Stomach smooth muscle (tissue), 2 donors: Measurements from ENCODE around the gene METRN.

ENCODE experiments used
- H3K27ac ChIP-seq: one replicate; pipeline ENCODE4 v1.7.0; 2013; ENCODE audit warnings: mild to moderate bottlenecking, low read length, inconsistent platforms
- H3K27me3 ChIP-seq, 2 donors: one replicate each; pipeline ENCODE4 v1.7.0; 2013; ENCODE audit warnings: low read length in 2 of 2; ENCODE audit not compliant: insufficient read depth in 2 of 2, control insufficient read depth in 1 of 2
- H3K36me3 ChIP-seq, 2 donors: one replicate each; pipeline ENCODE4 v1.7.0; 2013; ENCODE audit warnings: low read length in 2 of 2; ENCODE audit not compliant: control insufficient read depth in 2 of 2, insufficient read depth in 2 of 2
- H3K4me1 ChIP-seq: one replicate; pipeline ENCODE4 v1.7.0; 2013; ENCODE audit warnings: low read length; ENCODE audit not compliant: control insufficient read depth, insufficient read depth
- H3K4me3 ChIP-seq, 2 donors: one replicate each; pipeline ENCODE4 v1.7.0; 2013; ENCODE audit warnings: low read length in 2 of 2
- H3K9ac ChIP-seq, 2 donors: one replicate each; pipeline ENCODE4 v1.7.0; 2013; ENCODE audit warnings: low read length in 2 of 2, mild to moderate bottlenecking in 1 of 2
- H3K9me3 ChIP-seq, 2 donors: one replicate each; pipeline ENCODE4 v1.7.0; 2013; ENCODE audit warnings: low read length in 2 of 2; ENCODE audit not compliant: control insufficient read depth in 2 of 2
- donor health status: healthy.
- donor health status: Pancreatic carcinoma.

METRN gene

GRCh38 chr16:678858-679813 lies 35.8 kb upstream of the METRN start:
- peaks cover 0 to 4% of the 10 kb centered on the region in 2 donors for H3K27me3 ChIP-seq
- H3K27ac ChIP-seq, result peak overlapping the region; percentile 53
- H3K36me3 ChIP-seq, result peaks cover 12 to 17% of the 10 kb centered on the region in 2 donors
- peak overlapping the region; percentile 27 to 62 for H3K9ac ChIP-seq
- peak overlapping the region; percentile 60 to 74 for H3K4me3 ChIP-seq
- H3K9me3 ChIP-seq, result no peaks in the 10 kb centered on the region
- peaks cover 57% of the 10 kb centered on the region for H3K4me1 ChIP-seq

GRCh38 chr16:679814-680624 lies 34.9 kb upstream of the METRN start, which contains the start of gene STUB1:
TSS of gene STUB1 (plus strand) at chr16:680410. CDS start at chr16:680526, 116 bp downstream.
- Histone ChIP-seq H3K4me3 (peak within 1 kb of the TSS; percentile 81 to 83), H3K9me3 (no peaks in the 10 kb centered on the region), H3K27me3 (peaks cover 0 to 3% of the 10 kb centered on the region in 2 donors), H3K4me1 (peaks cover 60% of the 10 kb centered on the region), H3K9ac (peak within 1 kb of the TSS; percentile 75 to 80), H3K36me3 (peaks cover 12 to 17% of the 10 kb centered on the region in 2 donors), H3K27ac (peak within 1 kb of the TSS; percentile 67)

- Histone ChIP-seq H3K4me1 (peaks cover 60% of the 10 kb centered on the region), H3K4me3 (peak overlapping the region; percentile 81 to 83), H3K36me3 (peaks cover 12 to 17% of the 10 kb centered on the region in 2 donors), H3K27ac (peak overlapping the region; percentile 67), H3K9me3 (no peaks in the 10 kb centered on the region), H3K9ac (peak overlapping the region; percentile 75 to 80), H3K27me3 (no peaks in the 10 kb centered on the region)
These were observed 34.3 kb upstream of the METRN start for GRCh38 chr16:680625-680945.

GRCh38 chr16:680967-681745 lies 33.8 kb upstream of the METRN start:
- H3K4me3 ChIP-seq, result peak overlapping the region; percentile 81 to 83
- H3K9ac ChIP-seq, result peak overlapping the region; percentile 75 to 80
- peaks cover 12 to 17% of the 10 kb centered on the region in 2 donors for H3K36me3 ChIP-seq
- peaks cover 56% of the 10 kb centered on the region for H3K4me1 ChIP-seq
- H3K9me3 ChIP-seq, result no peaks in the 10 kb centered on the region
- no peaks in the 10 kb centered on the region for H3K27me3 ChIP-seq
- peak overlapping the region; percentile 67 for H3K27ac ChIP-seq

GRCh38 chr16:681746-682427 lies 33.0 kb upstream of the METRN start:
- Histone ChIP-seq H3K4me1 (peaks cover 52% of the 10 kb centered on the region), H3K4me3 (peak overlapping the region; percentile 81 to 83), H3K27ac (no peak overlapping the region), H3K27me3 (no peaks in the 10 kb centered on the region), H3K9ac (no peak overlapping the region), H3K36me3 (peaks cover 12 to 17% of the 10 kb centered on the region in 2 donors), H3K9me3 (no peaks in the 10 kb centered on the region)

- Histone ChIP-seq H3K36me3 (peaks cover 12 to 17% of the 10 kb centered on the region in 2 donors), H3K4me3 (peak overlapping the region in 1 of 2 donors; percentile 81), H3K4me1 (peaks cover 52% of the 10 kb centered on the region), H3K27ac (no peak overlapping the region), H3K9ac (no peak overlapping the region), H3K9me3 (no peaks in the 10 kb centered on the region), H3K27me3 (no peaks in the 10 kb centered on the region)
These were observed 32.2 kb upstream of the METRN start for GRCh38 chr16:682493-683395.

GRCh38 chr16:683396-684070 lies 31.4 kb upstream of the METRN start:
- no peak overlapping the region for H3K27ac ChIP-seq
- peak overlapping the region in 1 of 2 donors; percentile 53 for H3K9ac ChIP-seq
- H3K27me3 ChIP-seq, result no peaks in the 10 kb centered on the region
- H3K4me3 ChIP-seq, result peak overlapping the region; percentile 63 to 81
- no peaks in the 10 kb centered on the region for H3K9me3 ChIP-seq
- H3K4me1 ChIP-seq, result peaks cover 53% of the 10 kb centered on the region
- peaks cover 12 to 17% of the 10 kb centered on the region in 2 donors for H3K36me3 ChIP-seq

GRCh38 chr16:684071-684794 lies 30.7 kb upstream of the METRN start, which contains the start of gene JMJD8:
TSS of gene JMJD8 (minus strand) at chr16:684334. CDS start at chr16:684319, 15 bp downstream.
- H3K4me1 ChIP-seq, result peaks cover 58% of the 10 kb centered on the region
- H3K36me3 ChIP-seq, result peaks cover 12 to 17% of the 10 kb centered on the region in 2 donors
- no peaks in the 10 kb centered on the region for H3K9me3 ChIP-seq
- H3K27ac ChIP-seq, result peak within 1 kb of the TSS; percentile 58
- H3K4me3 ChIP-seq, result peak within 1 kb of the TSS; percentile 75 to 81
- H3K27me3 ChIP-seq, result no peaks in the 10 kb centered on the region
- H3K9ac ChIP-seq, result peak within 1 kb of the TSS; percentile 42 to 63
